ENCODE measurements around the gene TOGARAM2. TPM values are rescaled to one million over a fixed set of nuclear protein-coding genes. Genes with fewer than 3 reads are reported as not detected.

The TOGARAM2 gene
- total RNA-seq, 1 donor from 2014 or later = 0.35 TPM

DNA sequence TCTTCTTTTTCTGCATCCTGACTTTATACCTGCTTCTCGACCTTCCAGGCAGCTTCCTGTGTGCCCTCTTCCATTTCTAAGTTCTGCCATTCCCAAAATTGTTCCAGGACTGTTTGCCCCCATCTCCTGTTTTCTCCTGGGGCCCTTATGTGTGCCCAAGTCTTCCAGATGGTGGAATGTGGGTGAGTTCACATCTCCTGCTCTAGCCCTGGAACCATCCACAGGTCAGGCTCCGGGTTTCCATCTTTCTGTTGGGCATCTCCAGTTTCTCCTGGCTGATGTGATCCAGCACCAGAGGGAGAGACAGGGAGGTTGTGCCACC, 25.8 kb downstream of the TOGARAM2 start:
- Mint-ChIP-seq H3K9me3 (no peaks in the 10 kb centered on the region), H3K4me1 (peaks cover 14% of the 10 kb centered on the region), H3K27ac (ENCODE audit: unreplicated experiment) (no peak overlapping the region), H3K4me3 (no peak overlapping the region), H3K36me3 (ENCODE audit: low read depth) (no peaks in the 10 kb centered on the region), H3K27me3 (ENCODE audit: low read depth) (no peaks in the 10 kb centered on the region)
- DNase-seq (ENCODE audit: low read depth, low spot score) = no peak
- TF ChIP-seq, protein P1, sequence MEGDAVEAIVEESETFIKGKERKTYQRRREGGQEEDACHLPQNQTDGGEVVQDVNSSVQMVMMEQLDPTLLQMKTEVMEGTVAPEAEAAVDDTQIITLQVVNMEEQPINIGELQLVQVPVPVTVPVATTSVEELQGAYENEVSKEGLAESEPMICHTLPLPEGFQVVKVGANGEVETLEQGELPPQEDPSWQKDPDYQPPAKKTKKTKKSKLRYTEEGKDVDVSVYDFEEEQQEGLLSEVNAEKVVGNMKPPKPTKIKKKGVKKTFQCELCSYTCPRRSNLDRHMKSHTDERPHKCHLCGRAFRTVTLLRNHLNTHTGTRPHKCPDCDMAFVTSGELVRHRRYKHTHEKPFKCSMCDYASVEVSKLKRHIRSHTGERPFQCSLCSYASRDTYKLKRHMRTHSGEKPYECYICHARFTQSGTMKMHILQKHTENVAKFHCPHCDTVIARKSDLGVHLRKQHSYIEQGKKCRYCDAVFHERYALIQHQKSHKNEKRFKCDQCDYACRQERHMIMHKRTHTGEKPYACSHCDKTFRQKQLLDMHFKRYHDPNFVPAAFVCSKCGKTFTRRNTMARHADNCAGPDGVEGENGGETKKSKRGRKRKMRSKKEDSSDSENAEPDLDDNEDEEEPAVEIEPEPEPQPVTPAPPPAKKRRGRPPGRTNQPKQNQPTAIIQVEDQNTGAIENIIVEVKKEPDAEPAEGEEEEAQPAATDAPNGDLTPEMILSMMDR (conservative IDR thresholded peaks at IDR 0.05) = no peak

DNA sequence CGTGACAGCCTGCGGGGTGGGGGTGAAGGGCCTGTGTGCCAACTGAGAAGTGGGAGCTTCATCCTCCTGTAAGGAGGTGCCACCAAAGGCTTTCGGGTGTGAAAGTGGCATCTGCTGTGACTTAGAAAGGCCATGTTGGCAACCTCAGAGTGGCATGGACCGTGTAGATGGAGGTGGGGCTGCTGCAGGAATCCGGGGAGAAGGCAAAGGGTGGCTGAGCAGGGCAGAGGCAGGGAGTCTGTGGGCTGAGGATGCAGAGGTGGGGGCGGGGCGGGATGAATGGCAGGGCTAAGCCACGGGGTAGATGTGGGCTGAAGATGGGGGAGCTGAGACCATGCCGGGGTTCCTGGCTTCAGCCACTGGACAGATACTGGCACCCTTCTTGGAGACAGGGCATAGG, 28.2 kb downstream of the TOGARAM2 start:
- H3K36me3 Mint-ChIP-seq (ENCODE audit: low read depth) = no peaks in the 10 kb centered on the region
- TF ChIP-seq, protein P1 (conservative IDR thresholded peaks at IDR 0.05) = no peak
- no peaks in the 10 kb centered on the region for H3K27me3 Mint-ChIP-seq (ENCODE audit: low read depth)
- H3K4me1 Mint-ChIP-seq = peaks cover 15% of the 10 kb centered on the region
- no peak overlapping the region for H3K27ac Mint-ChIP-seq (ENCODE audit: unreplicated experiment)
- no peak overlapping the region for H3K4me3 Mint-ChIP-seq
- DNase-seq (ENCODE audit: low read depth, low spot score) = no peak
- no peaks in the 10 kb centered on the region for H3K9me3 Mint-ChIP-seq

DNA sequence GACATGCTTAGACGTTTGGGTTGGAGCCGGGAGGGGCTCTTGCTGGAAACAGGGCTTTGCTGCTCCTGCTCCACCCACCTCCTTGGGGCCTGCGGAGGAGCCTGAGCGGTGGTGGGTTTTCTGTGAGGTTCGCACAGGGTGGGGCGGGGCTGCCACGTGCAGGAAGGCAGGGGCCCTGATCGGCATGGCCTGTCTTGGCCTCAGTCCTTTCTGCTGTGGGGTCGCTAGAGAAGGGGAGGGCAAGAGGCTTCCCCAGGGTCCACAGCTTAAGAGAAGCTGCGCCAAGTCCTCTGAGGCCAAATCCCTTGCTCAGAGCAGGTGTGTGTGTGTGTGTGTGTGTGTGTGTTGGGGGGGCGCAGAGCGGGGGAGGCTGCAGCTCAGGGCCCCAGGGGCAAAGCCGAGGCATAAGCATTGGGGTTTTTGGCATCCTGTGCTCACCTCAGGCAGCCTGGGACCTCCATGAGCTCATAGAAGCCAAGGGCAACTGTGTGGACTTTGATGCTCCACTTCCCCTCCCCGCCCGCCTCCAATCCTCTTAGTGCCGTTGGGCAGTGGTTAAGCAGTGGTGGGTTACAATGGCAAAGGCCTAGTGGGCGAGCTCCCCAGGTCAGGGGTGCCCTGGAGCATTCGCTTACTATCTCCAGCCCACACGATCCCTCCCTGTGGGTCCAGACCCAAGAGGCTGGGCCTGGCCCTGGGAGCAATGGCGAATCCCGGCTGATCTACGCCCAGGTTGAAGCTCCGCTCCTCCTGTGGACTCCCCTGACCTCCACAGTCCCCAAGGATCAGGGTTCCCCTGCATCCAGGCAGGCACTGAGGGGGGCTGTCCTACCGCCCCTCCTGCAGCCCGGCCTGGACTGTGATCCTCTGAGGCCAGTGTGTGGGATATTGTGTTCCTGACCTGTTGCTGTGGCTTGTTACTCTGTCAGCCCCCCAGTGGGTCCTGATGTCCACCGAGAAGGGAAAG, 28.9 kb downstream of the TOGARAM2 start:
- Mint-ChIP-seq H3K4me1 (peaks cover 15% of the 10 kb centered on the region), H3K9me3 (no peaks in the 10 kb centered on the region), H3K27me3 (ENCODE audit: low read depth) (no peaks in the 10 kb centered on the region), H3K27ac (ENCODE audit: unreplicated experiment) (no peak overlapping the region), H3K36me3 (ENCODE audit: low read depth) (no peaks in the 10 kb centered on the region), H3K4me3 (no peak overlapping the region)
- TF ChIP-seq, protein P1 (conservative IDR thresholded peaks at IDR 0.05) = no peak
- DNase-seq (ENCODE audit: low read depth, low spot score) = no peak

DNA sequence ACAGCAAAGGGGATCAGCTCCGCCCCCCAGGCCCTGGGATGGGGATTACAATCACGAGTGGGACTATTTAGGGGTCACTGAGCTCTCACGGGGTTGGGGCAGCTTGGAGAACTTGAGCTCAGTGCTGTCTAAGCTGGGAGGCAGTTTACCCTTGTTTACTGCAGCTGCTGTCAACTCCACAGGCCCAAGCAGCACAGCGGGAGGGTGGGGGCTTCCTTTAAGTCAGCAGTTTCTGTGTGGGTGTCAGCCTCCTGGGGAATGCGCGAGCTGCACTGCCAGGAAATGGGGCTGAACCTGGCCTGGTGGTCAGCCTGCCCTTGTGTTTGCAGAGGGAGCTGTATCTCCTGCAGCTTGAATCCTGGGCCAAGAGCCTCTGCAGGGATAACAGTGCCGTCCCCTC, 29.8 kb downstream of the TOGARAM2 start:
- Mint-ChIP-seq H3K4me3 (no peak overlapping the region), H3K9me3 (no peaks in the 10 kb centered on the region), H3K4me1 (peaks cover 24% of the 10 kb centered on the region), H3K27me3 (ENCODE audit: low read depth) (no peaks in the 10 kb centered on the region), H3K27ac (ENCODE audit: unreplicated experiment) (no peak overlapping the region), H3K36me3 (ENCODE audit: low read depth) (no peaks in the 10 kb centered on the region)
- no peak for DNase-seq (ENCODE audit: low read depth, low spot score)
- TF ChIP-seq, protein P1 (conservative IDR thresholded peaks at IDR 0.05) = no peak

DNA sequence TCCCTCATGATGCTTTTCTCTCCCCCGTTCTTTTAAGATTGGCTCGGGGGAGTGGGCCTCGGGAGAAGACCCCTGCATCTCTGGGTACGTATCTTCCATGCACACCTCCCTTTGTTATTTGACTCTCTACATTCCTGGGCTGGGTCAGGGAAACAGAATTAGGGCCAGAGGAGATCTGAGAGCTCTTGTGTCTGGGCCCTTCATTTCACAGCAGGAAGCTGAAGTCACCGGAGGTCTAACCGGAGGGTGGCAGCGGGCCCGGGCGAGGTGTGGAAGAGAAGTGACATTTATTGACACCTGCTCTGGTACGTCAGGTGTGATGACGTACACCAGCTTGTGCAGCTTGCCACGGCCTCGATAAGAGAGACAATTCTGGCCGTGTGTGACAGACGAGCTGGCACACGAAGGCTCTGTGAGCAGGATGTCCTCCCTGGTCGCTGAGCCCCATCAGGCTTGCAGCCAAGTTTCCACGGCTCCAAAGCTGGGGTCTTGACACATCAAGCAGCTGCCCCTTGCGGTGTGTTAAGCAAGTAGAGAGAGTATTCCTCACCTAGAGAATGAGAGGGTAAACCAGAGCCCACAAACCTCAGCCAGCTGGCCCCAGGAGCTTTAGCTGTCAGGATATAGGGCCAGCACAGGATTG, 30.4 kb downstream of the TOGARAM2 start:
- Mint-ChIP-seq H3K27me3 (ENCODE audit: low read depth) (no peaks in the 10 kb centered on the region), H3K9me3 (no peaks in the 10 kb centered on the region), H3K36me3 (ENCODE audit: low read depth) (no peaks in the 10 kb centered on the region), H3K4me1 (peaks cover 25% of the 10 kb centered on the region), H3K27ac (ENCODE audit: unreplicated experiment) (peak overlapping the region; percentile 81), H3K4me3 (no peak overlapping the region)
- TF ChIP-seq, protein P1 (conservative IDR thresholded peaks at IDR 0.05) = no peak
- no peak for DNase-seq (ENCODE audit: low read depth, low spot score)

Measured in neural crest cell (in vitro differentiated cells).